ENCODE results near the gene CGB3.

DNA sequence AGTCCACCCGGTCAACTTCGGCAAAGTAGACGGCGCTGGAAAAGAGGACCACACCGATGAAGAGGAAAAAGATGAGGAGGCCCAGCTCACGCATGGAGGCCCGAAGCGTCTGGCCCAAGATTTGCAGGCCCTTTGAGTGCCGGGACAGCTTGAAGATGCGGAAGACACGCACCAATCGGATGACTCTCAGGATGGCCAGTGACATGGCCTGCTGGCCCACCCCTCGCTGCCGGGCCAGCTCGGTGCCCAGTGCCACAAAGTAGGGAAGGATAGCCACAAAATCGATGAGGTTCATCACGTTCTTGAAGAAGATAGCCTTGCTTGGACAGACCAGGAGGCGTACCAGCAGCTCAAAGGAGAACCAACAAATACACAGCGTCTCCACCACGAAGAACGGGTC, 46.3 kb upstream of the CGB3 start:
- TF ChIP-seq, protein P1, sequence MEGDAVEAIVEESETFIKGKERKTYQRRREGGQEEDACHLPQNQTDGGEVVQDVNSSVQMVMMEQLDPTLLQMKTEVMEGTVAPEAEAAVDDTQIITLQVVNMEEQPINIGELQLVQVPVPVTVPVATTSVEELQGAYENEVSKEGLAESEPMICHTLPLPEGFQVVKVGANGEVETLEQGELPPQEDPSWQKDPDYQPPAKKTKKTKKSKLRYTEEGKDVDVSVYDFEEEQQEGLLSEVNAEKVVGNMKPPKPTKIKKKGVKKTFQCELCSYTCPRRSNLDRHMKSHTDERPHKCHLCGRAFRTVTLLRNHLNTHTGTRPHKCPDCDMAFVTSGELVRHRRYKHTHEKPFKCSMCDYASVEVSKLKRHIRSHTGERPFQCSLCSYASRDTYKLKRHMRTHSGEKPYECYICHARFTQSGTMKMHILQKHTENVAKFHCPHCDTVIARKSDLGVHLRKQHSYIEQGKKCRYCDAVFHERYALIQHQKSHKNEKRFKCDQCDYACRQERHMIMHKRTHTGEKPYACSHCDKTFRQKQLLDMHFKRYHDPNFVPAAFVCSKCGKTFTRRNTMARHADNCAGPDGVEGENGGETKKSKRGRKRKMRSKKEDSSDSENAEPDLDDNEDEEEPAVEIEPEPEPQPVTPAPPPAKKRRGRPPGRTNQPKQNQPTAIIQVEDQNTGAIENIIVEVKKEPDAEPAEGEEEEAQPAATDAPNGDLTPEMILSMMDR (IDR thresholded peaks at IDR 0.05) = no peak
- TF ChIP-seq EZH2phosphoT487 (IDR thresholded peaks at IDR 0.05) (no peak), EZH2 (IDR thresholded peaks at IDR 0.05) (no peak)
